A549 (cell line): ENCODE data around the gene ERGIC1. TPM values are rescaled to one million over a fixed set of nuclear protein-coding genes. Genes with fewer than 3 reads are reported as not detected.

ENCODE experiments used
- ATAC-seq, 2 experiments: fragments of 200-7000 bp in 1 of 2; fragments of >200 bp in 1 of 2; cut with Nextera tagmentation in 1 of 2; cut with Tn5 transposase in 1 of 2; 3 replicates each; pipeline versions ENCODE4 v1.8.0 to v1.9.1; 2018 to 2020; ENCODE audit warnings: mild to moderate bottlenecking in 1 of 2, moderate library complexity in 1 of 2
- CTCF ChIA-PET: fragments of 300-600 bp; sonication (Branson Sonifier 250); formaldehyde crosslinking; extraction: SDS; loops from one replicate; lab custom pipeline; 2021; ENCODE audit warnings: antibody characterized with exemption, inconsistent platforms; lab: Yijun Ruan, JAX
- POLR2A ChIA-PET: fragments of 350-600 bp; formaldehyde crosslinking; extraction: SDS; loops from one replicate; lab custom pipeline; 2021; ENCODE audit warnings: antibody characterized with exemption, inconsistent platforms; lab: Yijun Ruan, JAX
- DNase-seq, 2 experiments: peaks; one replicate each; pipeline versions ENCODE4 v3.0.0 to v3.0.0-alpha.2; 2011 to 2016; ENCODE audit warnings: low read depth in 1 of 2, low spot score in 1 of 2
- FAIRE-seq: peaks from 2 replicates; lab custom pipeline; 2011; peaks lifted over from hg19 to GRCh38; lab: Jason Lieb, UNC
- H3K27ac ChIP-seq, 2 experiments: fragments of >200 bp; sonication (Bioruptor Twin); formaldehyde crosslinking; 3 replicates each; pipeline ENCODE4 v1.5.1; 2016 to 2017
- H3K4me1 ChIP-seq: fragments of >200 bp; sonication (Bioruptor Twin); formaldehyde crosslinking; 3 replicates; pipeline ENCODE4 v1.6.1; 2016
- H3K4me2 ChIP-seq: fragments of >200 bp; sonication (Bioruptor Twin); formaldehyde crosslinking; 3 replicates; pipeline ENCODE4 v1.6.1; 2016
- H3K4me3 ChIP-seq: fragments of >200 bp; sonication (Bioruptor Twin); formaldehyde crosslinking; 3 replicates; pipeline ENCODE4 v1.5.1; 2016
- H3K9me3 ChIP-seq: fragments of >200 bp; sonication (Bioruptor Twin); formaldehyde crosslinking; 3 replicates; pipeline ENCODE4 v1.6.1; 2016
- BHLHE40 ChIP-seq: IDR thresholded peaks from 2 replicates; pipeline ENCODE4 v1.6.1; 2012; ENCODE audit warnings: low read depth, low read length, inconsistent platforms
- CEBPB ChIP-seq, 2 experiments: fragments of >200 bp in 1 of 2; sonication (Bioruptor Twin) in 1 of 2; formaldehyde crosslinking in 1 of 2; IDR thresholded peaks; 2 replicates each; pipeline ENCODE4 v1.6.1; 2012 to 2016
- CHD4 ChIP-seq: fragments of 200-600 bp; sonication (generic); IDR thresholded peaks from 2 replicates; pipeline ENCODE4 v1.6.1; 2016; ENCODE audit warnings: antibody characterized with exemption, mild to moderate bottlenecking, borderline replicate concordance
- EHF ChIP-seq: fragments of 250-450 bp; sonication (Bioruptor Pico); IDR thresholded peaks from 2 replicates; pipeline ENCODE4 v1.5.0; 2020; ENCODE audit warnings: mild to moderate bottlenecking
- EHMT2 ChIP-seq: fragments of 200-600 bp; sonication (generic); IDR thresholded peaks from 2 replicates; pipeline ENCODE4 v1.6.1; 2016; ENCODE audit warnings: antibody characterized with exemption, low read depth, mild to moderate bottlenecking, moderate library complexity
- ELK1 ChIP-seq: fragments of 150-350 bp; IDR thresholded peaks from 2 replicates; pipeline ENCODE4 v1.6.1; 2014; ENCODE audit warnings: low read depth, mild to moderate bottlenecking, low read length
- EP300 ChIP-seq, 2 experiments: fragments of >200 bp; sonication (Bioruptor Twin); formaldehyde crosslinking; IDR thresholded peaks; 2 replicates in 1 of 2; 3 replicates in 1 of 2; pipeline ENCODE4 v1.6.1; 2016 to 2017
- ESRRA ChIP-seq: fragments of 150-350 bp; IDR thresholded peaks from 2 replicates; pipeline ENCODE4 v1.6.1; 2014; ENCODE audit warnings: mild to moderate bottlenecking, low read length, borderline replicate concordance
- FOXS1 ChIP-seq: fragments of 250-450 bp; sonication (Bioruptor Pico); IDR thresholded peaks from 2 replicates; pipeline ENCODE4 v1.5.0; 2020; ENCODE audit warnings: mild to moderate bottlenecking, moderate library complexity
- GATA3 ChIP-seq: IDR thresholded peaks from 2 replicates; pipeline ENCODE4 v1.6.1; 2012; ENCODE audit warnings: borderline replicate concordance
- HEYL ChIP-seq: fragments of 250-450 bp; sonication (Bioruptor Pico); IDR thresholded peaks from 2 replicates; pipeline ENCODE4 v1.8.0; 2021; ENCODE audit warnings: mild to moderate bottlenecking, moderate library complexity
- HOXB13 ChIP-seq: fragments of 250-450 bp; sonication (Bioruptor Pico); IDR thresholded peaks from 2 replicates; pipeline ENCODE4 v1.5.0; 2020; ENCODE audit warnings: low read depth, mild to moderate bottlenecking, moderate library complexity
- HOXB5 ChIP-seq: fragments of 250-450 bp; sonication (Bioruptor Pico); IDR thresholded peaks from 2 replicates; pipeline ENCODE4 v1.5.0; 2020; ENCODE audit warnings: mild to moderate bottlenecking, moderate library complexity
- JUNB ChIP-seq: fragments of >200 bp; sonication (Bioruptor Twin); formaldehyde crosslinking; IDR thresholded peaks from 2 replicates; pipeline ENCODE4 v1.6.1; 2016
- KDM1A ChIP-seq: fragments of 200-600 bp; sonication (generic); IDR thresholded peaks from 2 replicates; pipeline ENCODE4 v1.6.1; 2016; ENCODE audit warnings: low read depth, mild to moderate bottlenecking
- KDM5A ChIP-seq: fragments of 200-600 bp; sonication (generic); IDR thresholded peaks from 2 replicates; pipeline ENCODE4 v1.6.1; 2016; ENCODE audit warnings: antibody characterized with exemption, mild to moderate bottlenecking
- MAFK ChIP-seq: fragments of 450-650 bp; IDR thresholded peaks from 2 replicates; pipeline ENCODE4 v1.6.1; 2014; ENCODE audit not compliant: partially characterized antibody
- NPAS2 ChIP-seq: fragments of 250-450 bp; sonication (Bioruptor Pico); IDR thresholded peaks from 2 replicates; pipeline ENCODE4 v1.8.0; 2022; ENCODE audit warnings: mild to moderate bottlenecking, moderate library complexity, borderline replicate concordance
- NR3C1 ChIP-seq: fragments of >200 bp; sonication (Bioruptor Twin); formaldehyde crosslinking; IDR thresholded peaks from 3 replicates; pipeline ENCODE4 v1.6.1; 2017
- PBX3 ChIP-seq: IDR thresholded peaks from 2 replicates; pipeline ENCODE4 v1.6.1; 2012
- PHF8 ChIP-seq: fragments of 200-600 bp; sonication (generic); IDR thresholded peaks from 2 replicates; pipeline ENCODE4 v1.6.1; 2016; ENCODE audit warnings: low read depth, mild to moderate bottlenecking, antibody characterized with exemption, moderate library complexity, borderline replicate concordance
- RAD21 ChIP-seq, 2 experiments: fragments of >200 bp in 1 of 2; sonication (Bioruptor Twin) in 1 of 2; formaldehyde crosslinking in 1 of 2; IDR thresholded peaks in 1 of 2; conservative IDR thresholded peaks in 1 of 2; 2 replicates in 1 of 2; 3 replicates in 1 of 2; pipeline ENCODE4 v1.6.1; 2012 to 2018; ENCODE audit warnings: inconsistent platforms in 1 of 2
- RARB ChIP-seq: fragments of 250-450 bp; sonication (Bioruptor Pico); IDR thresholded peaks from 2 replicates; pipeline ENCODE4 v1.8.0; 2021; ENCODE audit warnings: mild to moderate bottlenecking, moderate library complexity
- RCOR1 ChIP-seq: fragments of 150-350 bp; IDR thresholded peaks from 2 replicates; pipeline ENCODE4 v1.6.1; 2014; ENCODE audit warnings: antibody characterized with exemption, low read length, low read depth
- REST ChIP-seq: fragments of 200-600 bp; sonication (generic); IDR thresholded peaks from 2 replicates; pipeline ENCODE4 v1.6.1; 2016; ENCODE audit warnings: antibody characterized with exemption, mild to moderate bottlenecking, moderate library complexity
- RNF2 ChIP-seq: fragments of 200-600 bp; sonication (generic); IDR thresholded peaks from 2 replicates; pipeline ENCODE4 v1.6.1; 2016; ENCODE audit warnings: low read depth, mild to moderate bottlenecking, antibody characterized with exemption, moderate library complexity, borderline replicate concordance
- TP53 ChIP-seq: fragments of 250-450 bp; sonication (Bioruptor Pico); IDR thresholded peaks from 2 replicates; pipeline ENCODE4 v1.5.0; 2021; ENCODE audit warnings: mild to moderate bottlenecking, moderate library complexity
- ZC3H11A ChIP-seq: fragments of 450-650 bp; IDR thresholded peaks from 2 replicates; pipeline ENCODE4 v1.6.1; 2014; ENCODE audit warnings: antibody characterized with exemption, mild to moderate bottlenecking
- ZSCAN20 ChIP-seq: fragments of 250-450 bp; sonication (Bioruptor Pico); IDR thresholded peaks from 2 replicates; pipeline ENCODE4 v1.8.0; 2022; ENCODE audit warnings: mild to moderate bottlenecking, moderate library complexity
- WGBS: methylation state at CpG from one replicate; pipeline ENCODE4 v1.1.6; 2017; ENCODE audit errors: missing lambda C conversion rate; 5-methylcytosine and 5-hydroxymethylcytosine counted together
- polyA plus RNA-seq, 4 experiments: library from polyadenylated mRNA; depleted of rRNA in 3 of 4; stranded (reverse); fragments of >200 nt; fragmentation: RNase III in 1 of 4; extraction: RNeasy Plus Mini Kit Qiagen cat#74134 plus additional on column Dnase treatment in 1 of 4; gene quantifications; 2 replicates in 3 of 4; 3 replicates in 1 of 4; pipeline ENCODE4 v1.2.3, GENCODE V29; 2011 to 2017

Gene ERGIC1
- polyA plus RNA-seq, 2 of the 4 experiments (the other 2 are of a cell fraction), result 176 to 304 TPM

- TF ChIP-seq EHMT2 (no peak), RARB (CRISPR knock-in tag) (peak; percentile 34; the same call in 1 of the 2 replicates), EP300 (IDR thresholded peaks at IDR 0.05) (no peak), RCOR1 (no peak), ZC3H11A (no peak), RAD21 (conservative IDR thresholded peaks at IDR 0.05 in 1 of 2, IDR thresholded peaks at IDR 0.05 in 1 of 2) (no peak; a peak in 1 of 5 replicates), ELK1 (no peak), GATA3 (no peak), FOXS1 (CRISPR knock-in tag) (no peak), CEBPB (IDR thresholded peaks at IDR 0.05) (no peak)
Measured at GRCh38 chr5:172958331-172959046, 124.4 kb downstream of the ERGIC1 start (continued).

- FAIRE-seq, result no peak
- 49% methylated on average over 28 of the region's 28 CpGs for WGBS
- Histone ChIP-seq H3K4me3 (peak overlapping the region; percentile 65), H3K4me1 (peaks cover 41% of the 10 kb centered on the region), H3K4me2 (peak overlapping the region; percentile 73), H3K9me3 (no peaks in the 10 kb centered on the region), H3K27ac (peak overlapping the region; percentile 94 to 95)
- ChIA-PET POLR2A (interaction anchor here (0.5 to 2.4 kb wide), 7 partner anchors 11 to 245 kb away, joined by 3 to 9 read pairs (median 4); partner anchors contain the start of gene ATP6V0E1), CTCF (interaction anchor here (0.5 to 4.9 kb wide), 37 partner anchors 8 to 1278 kb away, joined by 3 to 24 read pairs (median 4); partner anchors contain the start of gene ATP6V0E1)
- TF ChIP-seq HOXB13 (no peak), NPAS2 (CRISPR knock-in tag) (0 out of 2 replicates have a peak, but pooled peaks have one; percentile 33)
- no peak for DNase-seq
- ATAC-seq, result no peak
Measured at GRCh38 chr5:172959824-172960799, 126.1 kb downstream of the ERGIC1 start.

- Histone ChIP-seq H3K27ac (no peak overlapping the region), H3K4me1 (no peaks in the 10 kb centered on the region), H3K4me2 (no peak overlapping the region), H3K9me3 (no peaks in the 10 kb centered on the region), H3K4me3 (no peak overlapping the region)
- ChIA-PET CTCF (interaction anchor here (1.5 kb wide), 2 partner anchors 8 to 9 kb away, joined by 4 read pairs; no protein-coding TSS in a partner anchor), POLR2A (interaction anchor here (0.6 kb wide), 1 partner anchor 157 kb away, joined by 3 read pairs; no protein-coding TSS in a partner anchor)
- no peak for DNase-seq
- FAIRE-seq, result no peak
- no peak for ATAC-seq
- WGBS, result 95% methylated on average over 2 of the region's 2 CpGs
- no peak for TF ChIP-seq ZSCAN20 (CRISPR knock-in tag)
- no peak for TF ChIP-seq CEBPB (IDR thresholded peaks at IDR 0.05)
- TF ChIP-seq REST, result no peak
- no peak for TF ChIP-seq JUNB
- TF ChIP-seq BHLHE40, result no peak
- no peak for TF ChIP-seq ESRRA
- no peak for TF ChIP-seq NR3C1
- TF ChIP-seq MAFK, result no peak
- TF ChIP-seq CHD4, result no peak
- TF ChIP-seq EHF (CRISPR knock-in tag), result no peak
- no peak for TF ChIP-seq HOXB5 (CRISPR knock-in tag)
- TF ChIP-seq PBX3, result no peak
- no peak for TF ChIP-seq TP53 (CRISPR knock-in tag)
- TF ChIP-seq KDM5A, result no peak
- TF ChIP-seq KDM1A, result no peak
- no peak for TF ChIP-seq RNF2
- no peak for TF ChIP-seq HEYL (CRISPR knock-in tag)
- no peak for TF ChIP-seq PHF8
Measured at GRCh38 chr5:172969921-172970320, 135.9 kb downstream of the ERGIC1 start.
